K562 (cell line): Measurements from ENCODE around the gene ITGAV. TPM values are rescaled to one million over a fixed set of nuclear protein-coding genes. Genes with fewer than 3 reads are reported as not detected.

Experiments used
- ATAC-seq: fragments of 200-7000 bp; cut with Tn5 transposase; 3 replicates; pipeline ENCODE4 v1.9.1; 2020; ENCODE audit warnings: moderate library complexity
- BruUV-seq: library from RNA; stranded (reverse); fragments of 400-500 nt; replicated peaks from 2 replicates; lab custom pipeline; 2021; lab: Mats Ljungman, UMichigan
- CTCF ChIA-PET: fragments of 300-600 bp; formaldehyde crosslinking; extraction: SDS; loops from one replicate; lab custom pipeline; 2021; ENCODE audit warnings: low intra/inter-chr PET ratio; lab: Yijun Ruan, JAX
- POLR2A ChIA-PET: fragments of 300-600, 350-650 bp; sonication (Branson Sonifier 250); formaldehyde crosslinking; extraction: SDS; loops from one replicate; lab custom pipeline; 2021; ENCODE audit warnings: antibody characterized with exemption, inconsistent platforms; lab: Yijun Ruan, JAX
- DNase-seq, 4 experiments: peaks; one replicate each; pipeline versions ENCODE4 v3.0.0 to v3.0.0-alpha.2; 2011 to 2018; ENCODE audit warnings: low spot score in 3 of 4, mixed read lengths in 3 of 4; ENCODE audit errors: extremely low read depth in 1 of 4
- FAIRE-seq: peaks from 2 replicates; lab custom pipeline; 2011; peaks lifted over from hg19 to GRCh38; lab: Jason Lieb, UNC
- H2AFZ ChIP-seq: 2 replicates; pipeline ENCODE4 v1.6.0; 2011; ENCODE audit warnings: low read depth, low read length, control low read depth, inconsistent platforms
- H3K27ac ChIP-seq: fragments of 200-600 bp; 3 replicates; pipeline ENCODE4 v1.8.0; 2011; ENCODE audit warnings: low read depth, mild to moderate bottlenecking, control low read depth, inconsistent platforms, low read length, moderate library complexity, mixed read lengths; ENCODE audit errors: extremely low read depth
- H3K27me3 ChIP-seq, 2 experiments: fragments of 300-600 bp in 1 of 2; 2 replicates in 1 of 2; 3 replicates in 1 of 2; pipeline versions ENCODE4 v1.6.0 to v1.8.0; 2011; ENCODE audit warnings: inconsistent platforms in 2 of 2, low read length in 2 of 2, mild to moderate bottlenecking in 1 of 2, mixed read lengths in 1 of 2, moderate library complexity in 1 of 2; ENCODE audit not compliant: control insufficient read depth in 2 of 2, insufficient read depth in 2 of 2
- H3K36me3 ChIP-seq: fragments of 300-600 bp; 3 replicates; pipeline ENCODE4 v1.8.0; 2011; ENCODE audit warnings: mild to moderate bottlenecking, low read length, inconsistent platforms; ENCODE audit not compliant: control insufficient read depth, insufficient read depth
- H3K4me1 ChIP-seq, 2 experiments: fragments of 200-600 bp in 1 of 2; replicated peaks in 1 of 2; 2 replicates in 1 of 2; 3 replicates in 1 of 2; pipeline versions ENCODE4 v1.5.1 to v1.8.0; 2011; ENCODE audit warnings: inconsistent platforms in 2 of 2, low read length in 2 of 2, mild to moderate bottlenecking in 1 of 2, mixed read lengths in 1 of 2, moderate library complexity in 1 of 2; ENCODE audit not compliant: control insufficient read depth in 2 of 2, insufficient read depth in 2 of 2
- H3K4me2 ChIP-seq: 2 replicates; pipeline ENCODE4 v1.6.1; 2011; ENCODE audit warnings: low read length, control low read depth, inconsistent platforms, mixed read lengths; ENCODE audit not compliant: insufficient read depth
- H3K4me3 ChIP-seq: fragments of 200-600 bp; sonication (generic), shearing (Covaris generic); 2 replicates; pipeline ENCODE4 v1.5.1; 2016; ENCODE audit warnings: control low read depth, inconsistent platforms
- H3K79me2 ChIP-seq: fragments of 200-600 bp; 3 replicates; pipeline ENCODE4 v1.8.0; 2011; ENCODE audit warnings: low read length, inconsistent platforms; ENCODE audit not compliant: control insufficient read depth, insufficient read depth
- H3K9ac ChIP-seq, 2 experiments: 2 replicates each; pipeline versions ENCODE4 v1.6.0 to v1.6.1; 2011; ENCODE audit warnings: low read depth in 2 of 2, low read length in 2 of 2, control low read depth in 1 of 2, inconsistent platforms in 1 of 2, mild to moderate bottlenecking in 1 of 2, mixed read lengths in 1 of 2; ENCODE audit not compliant: insufficient read depth in 1 of 2
- H3K9me1 ChIP-seq: one replicate; pipeline ENCODE4 v1.6.0; 2011; ENCODE audit warnings: inconsistent platforms, mild to moderate bottlenecking, low read length, moderate library complexity; ENCODE audit not compliant: control insufficient read depth, insufficient read depth
- H3K9me3 ChIP-seq: replicated peaks from 2 replicates; pipeline ENCODE4 v1.5.1; 2011; ENCODE audit warnings: low read depth, low read length, inconsistent platforms; ENCODE audit not compliant: control insufficient read depth, insufficient read depth
- H4K20me1 ChIP-seq: replicated peaks from 2 replicates; pipeline ENCODE4 v1.6.1; 2011; ENCODE audit warnings: low read length, inconsistent platforms, mixed read lengths; ENCODE audit not compliant: control insufficient read depth, insufficient read depth
- C11orf30 ChIP-seq: fragments of 450-650 bp; IDR thresholded peaks from 2 replicates; pipeline ENCODE4 v1.6.1; 2016; ENCODE audit warnings: low read depth, mild to moderate bottlenecking
- CC2D1A ChIP-seq: fragments of 450-650 bp; IDR thresholded peaks from 2 replicates; pipeline ENCODE4 v1.6.1; 2017; ENCODE audit warnings: mild to moderate bottlenecking
- CCAR2 ChIP-seq: fragments of 200-400 bp; formaldehyde crosslinking; IDR thresholded peaks from 2 replicates; pipeline ENCODE4 v1.6.1; 2017; ENCODE audit warnings: mild to moderate bottlenecking, low read depth, low read length
- CTCF ChIP-seq, 3 experiments: IDR thresholded peaks in 2 of 3; conservative IDR thresholded peaks in 1 of 3; 2 replicates each; pipeline ENCODE4 v1.5.1; 2011 to 2012; ENCODE audit warnings: low read length in 3 of 3, mild to moderate bottlenecking in 3 of 3, control low read depth in 2 of 3, improper control_type of control experiment in 1 of 3, inconsistent platforms in 1 of 3, low read depth in 1 of 3, mixed read lengths in 1 of 3, moderate library complexity in 1 of 3; ENCODE audit not compliant: insufficient read depth in 2 of 3
- RAD21 ChIP-seq, 2 experiments: fragments of 250-450 bp in 1 of 2; fragments of 450-650 bp in 1 of 2; sonication (Bioruptor Pico) in 1 of 2; formaldehyde crosslinking in 1 of 2; IDR thresholded peaks in 1 of 2; conservative IDR thresholded peaks in 1 of 2; 2 replicates each; pipeline versions ENCODE4 v1.4.0 to v1.8.0; 2020 to 2022; ENCODE audit warnings: mild to moderate bottlenecking in 2 of 2, moderate library complexity in 1 of 2
- REST ChIP-seq, 2 experiments: fragments of 450-650 bp; formaldehyde crosslinking in 1 of 2; IDR thresholded peaks; 2 replicates each; pipeline versions ENCODE4 v1.4.0 to v1.6.1; 2014 to 2020; ENCODE audit warnings: mild to moderate bottlenecking in 2 of 2, borderline replicate concordance in 1 of 2, low read depth in 1 of 2
- SMC3 ChIP-seq: conservative IDR thresholded peaks from 2 replicates; pipeline ENCODE4 v1.6.1; 2011; ENCODE audit warnings: low read depth, low read length, improper control_type of control experiment; ENCODE audit not compliant: insufficient read depth
- TEAD4 ChIP-seq, 2 experiments: sonication (generic) in 1 of 2; formaldehyde crosslinking in 1 of 2; IDR thresholded peaks; 2 replicates each; pipeline versions ENCODE4 v1.6.1 to v1.8.0; 2012 to 2022; ENCODE audit warnings: borderline replicate concordance in 1 of 2, inconsistent platforms in 1 of 2, low read length in 1 of 2, mild to moderate bottlenecking in 1 of 2, missing genetic modification reagents in 1 of 2
- ZNF316 ChIP-seq: fragments of 450-650 bp; IDR thresholded peaks from 2 replicates; pipeline ENCODE4 v1.6.1; 2016
- ZNF384 ChIP-seq: IDR thresholded peaks from 2 replicates; pipeline ENCODE4 v1.6.1; 2012; ENCODE audit warnings: low read depth, low read length, improper control_type of control experiment
- ZNF75A ChIP-seq: fragments of 450-650 bp; formaldehyde crosslinking; IDR thresholded peaks from 2 replicates; pipeline ENCODE4 v1.4.0; 2020; ENCODE audit warnings: mild to moderate bottlenecking
- WGBS: fragments of 100-300 bp; shearing (Covaris generic); methylation state at CpG from one replicate; pipeline ENCODE4 v1.1.6; 2016; ENCODE audit warnings: low coverage, mixed read lengths; ENCODE audit not compliant: insufficient coverage; ENCODE audit errors: missing lambda C conversion rate; 5-methylcytosine and 5-hydroxymethylcytosine counted together
- in situ Hi-C: fragments of 300-500 bp; cut with MboI; formaldehyde crosslinking; loops from 4 replicates; pipeline ENCODE4 v1.15.0; 2018; ENCODE audit warnings: inconsistent platforms, mixed read lengths
- intact Hi-C: fragments of 100-400 bp; cut with micrococcal nuclease; formaldehyde crosslinking; loops from 2 replicates; pipeline ENCODE4 v1.14.2; 2022
- polyA plus RNA-seq, 8 experiments: library from polyadenylated mRNA; depleted of rRNA in 4 of 8; stranded (reverse) in 5 of 8; unstranded in 3 of 8; fragments of >200 nt; fragmentation: Nextera tagmentation in 2 of 8; fragmentation: Illumina TruSeq in 1 of 8; extraction: Ambion mirVana in 2 of 8; extraction: Trizol in 1 of 8; gene quantifications; 2 replicates each; pipeline versions ENCODE4 v1.2.1 to v1.2.3, GENCODE V29; 2011 to 2014; ENCODE audit warnings: inconsistent platforms in 1 of 8, missing spikeins in 1 of 8
- total RNA-seq, 7 experiments: library from RNA; depleted of rRNA in 6 of 7; stranded (reverse); fragments of >200 nt in 6 of 7; fragmentation: Illumina TruSeq in 2 of 7; extraction: Trizol in 2 of 7; gene quantifications; 2 replicates each; pipeline versions ENCODE4 v1.2.1 to v1.2.3, GENCODE V29; 2011 to 2021; ENCODE audit warnings: low replicate concordance in 1 of 7

Gene ITGAV
- total and polyA plus RNA-seq, 9 of the 15 experiments (the other 6 are each of a cell fraction or from before 2014, with no cell fraction given) = 3.7 to 17.7 (median 10.7) TPM

GRCh38 chr2:186641807-186642321, 52.0 kb downstream of the ITGAV start:
- H3K4me1 ChIP-seq = no peaks in the 10 kb centered on the region
- no peaks in the 10 kb centered on the region for H4K20me1 ChIP-seq
- H3K4me2 ChIP-seq = no peak overlapping the region
- no peak overlapping the region for H3K27ac ChIP-seq
- H3K4me3 ChIP-seq = no peak overlapping the region
- ATAC-seq (peak; percentile 96), DNase-seq (peak in 3 of 4 experiments; percentile 33 to 63 (median 44)), FAIRE-seq (peak; percentile 77)
- ChIA-PET CTCF (interaction anchor here (1.8 kb wide), 1 partner anchor 137 kb away, joined by 39 read pairs; no protein-coding TSS in a partner anchor), POLR2A (interaction anchor here (0.6 to 1.2 kb wide), 7 partner anchors 29 to 584 kb away, joined by 3 to 5 read pairs (median 4); partner anchors contain the start of gene ZC3H15)
- no peak overlapping the region for H3K9ac ChIP-seq
- no peaks in the 10 kb centered on the region for H3K27me3 ChIP-seq
- no TSS peak for BruUV-seq
- in situ Hi-C loops = loop anchor here (10.0 kb wide), 1 partner anchor 137 kb away; no protein-coding TSS in a partner anchor
- 52% methylated on average over 2 of the region's 2 CpGs for WGBS
- intact Hi-C loops = loop anchor here (1.0 kb wide), 1 partner anchor 138 kb away; no protein-coding TSS in a partner anchor
- peaks cover 24% of the 10 kb centered on the region; the same call in 1 of the 3 replicates for H3K36me3 ChIP-seq
- no peaks in the 10 kb centered on the region for H3K9me3 ChIP-seq
- H2AFZ ChIP-seq = no peak overlapping the region
- H3K9me1 ChIP-seq = no peaks in the 10 kb centered on the region
- H3K79me2 ChIP-seq = no peaks in the 10 kb centered on the region
- peak; percentile 69 to 93 (median 71) for TF ChIP-seq CTCF (IDR thresholded peaks at IDR 0.05 in 2 of 3, conservative IDR thresholded peaks at IDR 0.05 in 1 of 3; ENCODE audit: insufficient read depth in 2 of 3, low read depth in 1 of 3, low read length in 3 of 3)
- peak; percentile 44 for TF ChIP-seq TEAD4 (IDR thresholded peaks at IDR 0.05; ENCODE audit: low read length)
- no peak for TF ChIP-seq TEAD4 (CRISPR knock-in tag; IDR thresholded peaks at IDR 0.05; ENCODE audit: borderline replicate concordance)
- TF ChIP-seq REST (IDR thresholded peaks at IDR 0.05; ENCODE audit: borderline replicate concordance) = peak; percentile 81; the same call in 1 of the 2 replicates
- no peak for TF ChIP-seq REST (CRISPR knock-in tag; IDR thresholded peaks at IDR 0.05; ENCODE audit: low read depth)
- peak; percentile 90 for TF ChIP-seq ZNF384
- TF ChIP-seq C11orf30 = peak; percentile 51
- TF ChIP-seq RAD21 (CRISPR knock-in tag; conservative IDR thresholded peaks at IDR 0.05 in 1 of 2, IDR thresholded peaks at IDR 0.05 in 1 of 2) = peak; percentile 94 to 96
- no peak for TF ChIP-seq ZNF75A (CRISPR knock-in tag)
- TF ChIP-seq CCAR2 = no peak
- 0 out of 2 replicates have a peak, but pooled peaks have one; percentile 40 for TF ChIP-seq CC2D1A
- peak; percentile 49 for TF ChIP-seq SMC3
- TF ChIP-seq ZNF316 = peak; percentile 76
